ENCODE measurements around the gene CHST13.

The CHST13 gene

DNA sequence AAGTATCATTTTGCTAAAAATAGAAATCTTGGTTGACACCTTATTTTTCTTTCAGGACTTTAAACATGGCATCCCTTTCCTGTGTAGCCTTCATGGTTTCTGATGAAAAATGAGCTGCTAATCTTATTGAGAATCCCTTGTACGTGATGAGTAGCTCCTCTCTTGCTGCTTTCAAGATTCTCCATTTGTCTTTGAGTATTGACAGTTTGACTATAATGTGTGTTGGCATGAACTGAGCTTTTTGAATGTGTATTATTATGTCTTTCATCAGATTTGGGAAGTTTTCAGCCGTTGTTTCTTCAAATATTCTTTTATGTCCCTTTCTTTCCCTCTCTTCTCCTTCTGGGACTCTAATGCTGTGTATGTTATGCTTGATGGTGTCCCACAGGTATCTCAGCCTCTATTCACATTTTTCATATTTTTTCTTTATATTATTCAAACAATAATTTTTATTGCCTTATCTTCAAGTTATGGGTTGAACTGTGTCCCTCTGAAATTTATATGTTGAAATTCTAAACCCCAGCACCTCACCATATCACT, 38.9 kb downstream of the CHST13 start:
- H3K4me3 ChIP-seq (ENCODE audit: low read length): no peak overlapping the region
- H3K36me3 ChIP-seq (ENCODE audit: control insufficient read depth, insufficient read depth, low read length): no peaks in the 10 kb centered on the region
- H3K9ac ChIP-seq (ENCODE audit: low read length): no peak overlapping the region

DNA sequence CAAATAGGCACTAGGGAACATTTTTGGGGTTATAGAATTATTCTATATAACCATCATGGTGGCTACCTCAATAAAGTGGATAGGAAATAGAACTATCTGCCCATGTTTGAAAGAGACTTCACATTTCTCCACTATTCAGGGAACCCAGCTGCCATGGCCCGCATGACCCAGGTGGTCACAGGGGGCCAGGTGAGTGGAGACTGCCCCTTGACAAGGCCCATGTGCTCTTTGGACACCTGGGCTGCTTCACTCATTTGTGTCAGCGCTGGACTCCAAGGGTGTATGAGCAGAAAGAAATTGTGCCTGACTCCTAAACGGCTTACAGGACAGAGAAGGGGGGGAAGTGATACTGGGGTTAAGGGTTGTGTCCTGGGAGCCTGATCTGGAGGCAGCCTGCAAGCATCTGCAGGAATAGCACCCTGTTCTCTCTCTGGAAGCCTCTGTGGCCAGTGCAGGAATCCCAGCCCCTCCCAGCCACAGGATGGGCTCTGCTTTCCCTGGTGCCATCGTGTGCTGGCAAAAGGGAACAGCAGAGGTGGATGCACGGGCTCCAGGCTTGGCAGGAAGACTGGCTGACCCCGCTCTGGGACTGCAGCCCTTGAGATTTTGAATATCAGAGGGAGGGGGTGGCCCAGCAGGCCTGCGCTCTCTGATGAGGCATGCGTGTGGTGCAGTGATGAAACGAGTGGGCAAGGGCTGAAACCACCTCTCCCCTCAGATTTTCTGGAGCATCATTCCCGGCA, 43.9 kb downstream of the CHST13 start:
- H3K4me1 ChIP-seq (ENCODE audit: control insufficient read depth, insufficient read depth, low read length): no peaks in the 10 kb centered on the region
- H3K27ac ChIP-seq (ENCODE audit: low read depth, low read length): no peak overlapping the region
- no peaks in the 10 kb centered on the region for H3K27me3 ChIP-seq (ENCODE audit: control insufficient read depth, insufficient read depth, low read length)
- no peak overlapping the region for H3K4me3 ChIP-seq (ENCODE audit: low read length)
- H3K36me3 ChIP-seq (ENCODE audit: control insufficient read depth, insufficient read depth, low read length): no peaks in the 10 kb centered on the region
- H3K9ac ChIP-seq (ENCODE audit: low read length): no peak overlapping the region

More for the DNA sequence above, 38.9 kb downstream of the CHST13 start:
- H3K4me1 ChIP-seq (ENCODE audit: control insufficient read depth, insufficient read depth, low read length): no peaks in the 10 kb centered on the region
- H3K27ac ChIP-seq (ENCODE audit: low read depth, low read length): no peak overlapping the region
- no peaks in the 10 kb centered on the region for H3K27me3 ChIP-seq (ENCODE audit: control insufficient read depth, insufficient read depth, low read length)

DNA sequence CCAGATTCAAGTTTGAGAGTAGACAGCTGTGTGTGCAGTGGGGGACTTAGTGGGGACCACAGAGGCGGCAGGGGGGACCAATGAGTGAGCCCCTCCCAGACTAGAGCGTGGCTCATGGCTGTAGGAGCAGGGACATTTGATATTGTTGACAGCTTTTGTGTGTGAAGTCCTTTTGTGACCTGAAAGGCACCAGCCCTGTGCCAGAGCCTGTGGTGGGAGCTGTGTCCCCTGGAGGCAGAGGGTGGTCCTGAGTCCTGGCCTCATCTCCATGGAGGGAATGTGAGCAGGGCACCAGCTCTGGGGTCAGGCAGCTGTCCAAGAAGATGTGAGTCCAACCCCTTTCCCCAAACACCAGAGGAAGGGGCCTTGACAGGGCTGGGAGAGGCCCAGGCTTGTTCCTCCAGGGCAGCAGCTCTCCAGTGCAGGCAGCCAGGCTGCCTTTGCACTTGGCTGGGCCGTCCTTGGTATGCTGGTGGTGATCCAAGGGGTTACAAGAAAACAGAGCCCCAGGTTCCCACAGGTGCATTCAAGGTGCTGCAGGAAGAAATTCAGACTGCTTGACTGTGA, 44.9 kb downstream of the CHST13 start:
- Histone ChIP-seq H3K4me1 (ENCODE audit: control insufficient read depth, insufficient read depth, low read length) (no peaks in the 10 kb centered on the region), H3K9ac (ENCODE audit: low read length) (no peak overlapping the region), H3K36me3 (ENCODE audit: control insufficient read depth, insufficient read depth, low read length) (no peaks in the 10 kb centered on the region), H3K4me3 (ENCODE audit: low read length) (no peak overlapping the region), H3K27ac (ENCODE audit: low read depth, low read length) (no peak overlapping the region), H3K27me3 (ENCODE audit: control insufficient read depth, insufficient read depth, low read length) (no peaks in the 10 kb centered on the region)

DNA sequence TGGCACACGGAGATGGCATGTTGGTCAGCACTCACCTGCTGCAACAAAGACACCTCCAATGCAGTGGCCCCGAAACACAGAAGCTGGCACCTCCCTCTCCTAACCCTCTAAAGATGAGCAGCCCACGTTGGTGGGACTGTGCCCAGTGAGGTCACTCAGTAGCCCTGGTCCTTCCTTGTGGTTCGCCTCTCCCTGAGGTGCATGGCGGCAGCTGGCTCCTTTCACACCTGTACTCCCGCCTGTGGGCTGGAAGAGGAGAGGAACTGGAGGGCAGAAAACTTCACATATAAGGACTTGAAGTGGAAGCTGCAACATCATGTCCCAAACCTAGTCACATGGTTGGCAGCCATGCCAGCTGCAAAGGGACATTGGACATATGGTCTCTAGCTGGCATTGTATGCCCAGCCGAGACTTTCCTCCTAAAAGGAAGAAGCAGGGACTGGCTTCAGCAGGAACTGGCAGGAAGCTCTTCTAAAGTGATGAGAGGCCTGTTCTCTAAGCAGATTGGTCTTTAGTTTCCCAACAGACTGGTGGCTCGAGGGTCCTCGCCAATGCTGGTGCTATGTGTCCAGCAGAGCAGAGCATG, 45.5 kb downstream of the CHST13 start:
- Histone ChIP-seq H3K4me3 (ENCODE audit: low read length) (no peak overlapping the region), H3K27ac (ENCODE audit: low read depth, low read length) (no peak overlapping the region), H3K4me1 (ENCODE audit: control insufficient read depth, insufficient read depth, low read length) (no peaks in the 10 kb centered on the region), H3K9ac (ENCODE audit: low read length) (no peak overlapping the region), H3K36me3 (ENCODE audit: control insufficient read depth, insufficient read depth, low read length) (no peaks in the 10 kb centered on the region), H3K27me3 (ENCODE audit: control insufficient read depth, insufficient read depth, low read length) (no peaks in the 10 kb centered on the region)

DNA sequence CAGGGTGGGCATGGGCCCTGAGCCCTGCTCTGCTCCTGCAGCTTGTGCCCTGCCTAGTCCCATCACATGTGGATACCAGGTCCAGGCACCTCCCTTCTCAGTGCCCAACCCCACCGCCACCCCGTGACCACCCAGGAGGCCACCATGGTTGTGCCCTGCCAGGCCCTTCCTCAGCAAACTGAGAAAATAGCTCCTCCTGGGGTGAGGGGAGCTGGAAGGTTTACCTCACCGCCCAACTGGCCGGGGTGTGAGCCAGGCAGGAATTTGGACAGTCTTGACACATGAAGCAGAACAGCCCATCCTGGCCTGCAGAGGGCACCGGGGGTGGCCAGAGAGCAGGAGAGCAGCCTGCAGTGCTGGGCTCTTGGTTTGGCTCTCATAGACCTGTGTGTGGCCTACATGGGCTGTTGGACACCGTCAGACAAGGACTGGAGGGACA, 46.2 kb downstream of the CHST13 start:
- Histone ChIP-seq H3K9ac (ENCODE audit: low read length) (no peak overlapping the region), H3K36me3 (ENCODE audit: control insufficient read depth, insufficient read depth, low read length) (no peaks in the 10 kb centered on the region), H3K4me1 (ENCODE audit: control insufficient read depth, insufficient read depth, low read length) (no peaks in the 10 kb centered on the region), H3K27ac (ENCODE audit: low read depth, low read length) (no peak overlapping the region), H3K27me3 (ENCODE audit: control insufficient read depth, insufficient read depth, low read length) (no peaks in the 10 kb centered on the region), H3K4me3 (ENCODE audit: low read length) (no peak overlapping the region)

DNA sequence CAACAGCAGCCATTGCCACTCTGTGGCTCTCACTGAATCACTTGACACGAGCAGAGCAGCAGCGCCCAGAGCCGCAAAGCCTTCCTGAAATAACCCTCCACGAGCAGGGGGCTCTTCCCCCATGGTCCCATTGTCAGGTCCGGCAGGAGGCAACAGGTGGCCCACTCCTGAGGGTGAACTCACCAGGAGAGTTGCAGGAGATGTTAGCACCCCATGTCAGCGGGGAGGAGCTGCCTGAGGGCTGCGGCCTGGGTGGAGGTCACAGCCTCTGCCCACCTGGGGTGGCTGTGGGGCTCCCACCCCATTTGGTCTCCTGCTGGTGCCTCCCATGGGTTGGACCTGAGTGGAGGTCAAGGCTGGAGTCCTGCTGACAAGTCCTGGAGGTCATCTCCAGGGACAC, 47.1 kb downstream of the CHST13 start:
- H3K27me3 ChIP-seq (ENCODE audit: control insufficient read depth, insufficient read depth, low read length): no peaks in the 10 kb centered on the region
- no peaks in the 10 kb centered on the region for H3K36me3 ChIP-seq (ENCODE audit: control insufficient read depth, insufficient read depth, low read length)
- H3K4me3 ChIP-seq (ENCODE audit: low read length): no peak overlapping the region

DNA sequence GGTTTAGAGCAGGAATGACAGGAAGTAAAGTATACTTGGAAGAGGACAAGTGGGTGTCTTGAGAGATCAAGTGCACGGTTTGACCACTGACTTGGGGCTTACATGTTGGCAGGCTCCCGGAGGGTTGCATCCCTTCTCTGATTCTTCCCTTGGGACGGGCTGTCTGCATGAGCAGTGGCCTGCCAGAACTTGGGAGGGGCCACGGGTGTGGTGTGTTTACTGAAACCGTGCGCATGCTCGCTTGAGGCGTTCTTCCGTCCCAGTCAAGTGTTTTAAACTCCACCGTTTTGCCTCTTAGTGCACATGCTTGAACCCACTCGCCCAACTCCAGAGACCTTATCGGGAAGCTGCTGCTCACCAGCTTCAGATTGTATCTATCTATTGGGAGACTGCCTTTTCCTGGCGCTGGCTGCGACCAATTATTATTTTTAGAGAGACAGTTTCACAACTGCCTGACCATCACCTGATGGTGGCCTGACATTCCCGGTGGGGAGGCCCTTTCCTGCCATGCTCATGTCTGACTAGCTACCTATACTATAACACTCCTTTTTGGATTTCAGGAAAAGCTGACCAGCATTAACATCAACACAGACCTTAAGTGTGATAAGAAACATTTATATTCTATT, 49.6 kb downstream of the CHST13 start:
- no peak overlapping the region for H3K9ac ChIP-seq (ENCODE audit: low read length)
- no peaks in the 10 kb centered on the region for H3K27me3 ChIP-seq (ENCODE audit: control insufficient read depth, insufficient read depth, low read length)
- H3K27ac ChIP-seq (ENCODE audit: low read depth, low read length): no peak overlapping the region
- H3K4me3 ChIP-seq (ENCODE audit: low read length): no peak overlapping the region
- H3K4me1 ChIP-seq (ENCODE audit: control insufficient read depth, insufficient read depth, low read length): no peaks in the 10 kb centered on the region
- H3K36me3 ChIP-seq (ENCODE audit: control insufficient read depth, insufficient read depth, low read length): no peaks in the 10 kb centered on the region

More for the DNA sequence above, 47.1 kb downstream of the CHST13 start:
- Histone ChIP-seq H3K9ac (ENCODE audit: low read length) (no peak overlapping the region), H3K4me1 (ENCODE audit: control insufficient read depth, insufficient read depth, low read length) (no peaks in the 10 kb centered on the region), H3K27ac (ENCODE audit: low read depth, low read length) (no peak overlapping the region)

DNA sequence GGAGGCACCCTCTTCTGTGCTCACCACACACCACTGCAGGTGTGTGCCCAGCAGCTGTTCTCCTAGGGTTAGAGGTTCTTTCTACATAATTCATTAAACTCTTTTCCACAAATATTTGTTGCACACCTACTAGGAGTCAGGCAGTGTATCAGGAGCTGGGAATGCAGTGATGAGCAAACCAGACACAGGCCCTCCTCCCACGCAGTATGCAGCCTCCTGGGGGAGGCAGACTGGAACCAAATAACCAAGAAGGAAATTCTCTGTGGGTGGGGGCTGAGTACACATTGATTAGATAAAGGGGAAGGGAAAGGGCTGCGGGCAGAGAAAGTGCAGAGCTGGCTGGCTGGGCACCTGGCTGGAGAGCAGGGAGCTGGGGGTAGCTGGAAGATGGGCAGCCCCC, 53.3 kb downstream of the CHST13 start:
- no peaks in the 10 kb centered on the region for H3K27me3 ChIP-seq (ENCODE audit: control insufficient read depth, insufficient read depth, low read length)
- no peaks in the 10 kb centered on the region for H3K36me3 ChIP-seq (ENCODE audit: control insufficient read depth, insufficient read depth, low read length)
- H3K4me3 ChIP-seq (ENCODE audit: low read length): no peak overlapping the region
- no peak overlapping the region for H3K9ac ChIP-seq (ENCODE audit: low read length)
- no peak overlapping the region for H3K27ac ChIP-seq (ENCODE audit: low read depth, low read length)
- H3K4me1 ChIP-seq (ENCODE audit: control insufficient read depth, insufficient read depth, low read length): no peaks in the 10 kb centered on the region

DNA sequence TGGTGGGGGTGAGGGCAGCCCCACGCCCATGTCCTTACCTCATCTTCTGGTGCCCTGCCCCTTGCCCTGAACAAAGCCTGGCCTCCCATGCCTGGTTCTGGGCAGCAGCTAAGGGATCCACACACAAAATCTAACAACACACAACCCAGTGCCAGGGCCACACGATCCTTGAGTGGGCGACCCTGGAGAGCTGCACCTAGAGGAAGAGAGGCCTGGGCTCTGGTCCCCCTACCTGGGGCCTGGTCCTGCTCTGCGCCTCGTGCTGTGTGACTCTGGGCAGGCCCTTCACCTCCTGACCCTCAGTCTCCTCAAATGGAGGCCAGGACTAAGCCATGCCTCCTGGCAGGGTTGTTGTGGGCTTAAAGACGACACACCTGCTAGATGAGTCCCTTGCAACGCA, 54.7 kb downstream of the CHST13 start:
- no peak overlapping the region for H3K9ac ChIP-seq (ENCODE audit: low read length)
- H3K4me1 ChIP-seq (ENCODE audit: control insufficient read depth, insufficient read depth, low read length): no peaks in the 10 kb centered on the region
- no peaks in the 10 kb centered on the region for H3K27me3 ChIP-seq (ENCODE audit: control insufficient read depth, insufficient read depth, low read length)
- H3K27ac ChIP-seq (ENCODE audit: low read depth, low read length): no peak overlapping the region
- H3K36me3 ChIP-seq (ENCODE audit: control insufficient read depth, insufficient read depth, low read length): no peaks in the 10 kb centered on the region
- no peak overlapping the region for H3K4me3 ChIP-seq (ENCODE audit: low read length)

DNA sequence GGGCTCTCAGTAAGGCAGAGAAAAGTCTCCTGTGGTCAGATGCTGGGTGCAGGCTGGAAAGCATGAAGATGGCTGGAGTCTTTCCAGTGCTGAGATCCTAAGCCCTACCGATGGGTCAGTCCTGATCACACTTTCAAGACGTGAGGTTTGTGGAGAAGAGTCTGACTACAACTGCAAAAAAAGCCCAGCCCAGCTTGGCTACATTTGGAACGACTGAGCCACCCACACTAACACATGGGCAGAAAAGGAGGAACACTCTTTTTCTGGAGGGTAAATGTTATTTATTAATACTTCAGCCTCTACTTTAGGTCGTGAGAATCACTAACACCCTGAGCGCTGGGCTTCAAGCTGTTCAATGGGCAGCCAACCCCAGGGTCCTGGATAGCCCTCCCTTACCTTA, 56.8 kb downstream of the CHST13 start:
- H3K36me3 ChIP-seq (ENCODE audit: control insufficient read depth, insufficient read depth, low read length): no peaks in the 10 kb centered on the region

DNA sequence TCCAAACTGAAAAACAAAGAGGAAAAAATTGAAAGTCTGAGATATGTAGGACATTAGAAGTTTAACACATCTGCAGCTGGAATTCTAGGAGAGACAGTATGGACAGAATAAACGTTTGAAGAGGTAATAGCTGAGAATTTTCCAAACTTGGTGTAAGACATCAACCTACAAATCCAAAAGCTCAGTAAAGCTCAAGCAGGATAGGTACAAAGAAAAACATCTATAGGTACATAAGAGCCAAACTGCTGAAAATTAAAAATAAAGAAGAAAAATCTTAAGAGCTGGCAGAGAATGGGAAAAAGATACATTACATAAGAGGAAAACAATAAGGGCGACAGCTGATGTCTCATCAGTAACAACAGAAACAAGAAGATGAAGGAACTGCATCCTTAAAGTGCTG, 57.6 kb downstream of the CHST13 start:
- Histone ChIP-seq H3K9ac (ENCODE audit: low read length) (no peak overlapping the region), H3K4me1 (ENCODE audit: control insufficient read depth, insufficient read depth, low read length) (no peaks in the 10 kb centered on the region), H3K4me3 (ENCODE audit: low read length) (no peak overlapping the region), H3K27ac (ENCODE audit: low read depth, low read length) (no peak overlapping the region), H3K36me3 (ENCODE audit: control insufficient read depth, insufficient read depth, low read length) (no peaks in the 10 kb centered on the region), H3K27me3 (ENCODE audit: control insufficient read depth, insufficient read depth, low read length) (no peaks in the 10 kb centered on the region)

More for the DNA sequence above, 56.8 kb downstream of the CHST13 start:
- Histone ChIP-seq H3K27ac (ENCODE audit: low read depth, low read length) (no peak overlapping the region), H3K4me1 (ENCODE audit: control insufficient read depth, insufficient read depth, low read length) (no peaks in the 10 kb centered on the region), H3K9ac (ENCODE audit: low read length) (no peak overlapping the region), H3K4me3 (ENCODE audit: low read length) (no peak overlapping the region), H3K27me3 (ENCODE audit: control insufficient read depth, insufficient read depth, low read length) (no peaks in the 10 kb centered on the region)

DNA sequence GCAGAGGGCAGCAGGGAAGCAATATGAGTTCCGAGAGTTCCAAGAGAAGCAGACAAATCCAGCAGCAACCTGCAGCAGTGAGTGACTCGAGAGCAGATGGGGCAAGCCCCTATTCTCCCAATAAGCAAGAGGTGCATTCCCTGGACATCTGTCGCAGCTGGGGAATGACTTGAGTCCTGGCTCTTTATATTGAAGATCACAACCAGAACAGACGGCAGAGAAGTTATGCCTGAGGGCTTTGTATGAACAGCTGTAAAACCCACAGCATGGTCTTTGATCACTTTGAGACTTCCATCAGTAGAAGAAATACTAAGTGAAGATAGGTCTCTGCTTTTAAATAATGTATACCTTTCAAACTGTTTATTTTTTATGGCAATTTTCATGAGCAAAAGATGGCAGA, 58.4 kb downstream of the CHST13 start:
- H3K4me1 ChIP-seq (ENCODE audit: control insufficient read depth, insufficient read depth, low read length): no peaks in the 10 kb centered on the region
- H3K27ac ChIP-seq (ENCODE audit: low read depth, low read length): no peak overlapping the region
- H3K9ac ChIP-seq (ENCODE audit: low read length): no peak overlapping the region
- no peak overlapping the region for H3K4me3 ChIP-seq (ENCODE audit: low read length)
- no peaks in the 10 kb centered on the region for H3K36me3 ChIP-seq (ENCODE audit: control insufficient read depth, insufficient read depth, low read length)
- H3K27me3 ChIP-seq (ENCODE audit: control insufficient read depth, insufficient read depth, low read length): no peaks in the 10 kb centered on the region

Data from rectal smooth muscle tissue (tissue), 1 donor.